Common myeloid progenitor, CD34-positive (primary cell): ENCODE measurements around the gene NSD1.

Experiments
- CTCF ChIA-PET: fragments of 350-600 bp; sonication (Branson Sonifier 250); formaldehyde crosslinking; loops from one replicate; lab custom pipeline; 2021; ENCODE audit warnings: antibody characterized with exemption; lab: Charles Lee
- POLR2A ChIA-PET: fragments of 350-600 bp; sonication (Branson Sonifier 250); formaldehyde crosslinking; loops from one replicate; lab custom pipeline; 2021; ENCODE audit warnings: antibody characterized with exemption; lab: Charles Lee
- DNase-seq, 3 donors: peaks; one replicate each; pipeline versions ENCODE4 v3.0.0 to v3.0.0-alpha.2; 2013
- H3K27ac ChIP-seq, 2 experiments: 1 replicate in 1 of 2; 2 replicates in 1 of 2; pipeline ENCODE4 v1.7.0; 2013; ENCODE audit warnings: inconsistent platforms in 2 of 2, low read length in 2 of 2, mild to moderate bottlenecking in 2 of 2, low read depth in 1 of 2, moderate library complexity in 1 of 2; ENCODE audit not compliant: severe bottlenecking in 2 of 2, insufficient read depth in 1 of 2, poor library complexity in 1 of 2
- H3K27me3 ChIP-seq, 5 experiments: replicated peaks in 2 of 5; 1 replicate in 3 of 5; 2 replicates in 2 of 5; pipeline versions ENCODE4 v1.6.1 to v1.7.0; 2013; ENCODE audit warnings: low read length in 4 of 5, mild to moderate bottlenecking in 2 of 5, moderate library complexity in 2 of 5, inconsistent platforms in 1 of 5; ENCODE audit not compliant: insufficient read depth in 5 of 5, control insufficient read depth in 4 of 5
- H3K36me3 ChIP-seq, 4 experiments: 1 replicate in 2 of 4; 2 replicates in 2 of 4; pipeline versions ENCODE4 v1.6.1 to v1.7.0; 2013; ENCODE audit warnings: low read length in 3 of 4, control low read depth in 1 of 4, mild to moderate bottlenecking in 1 of 4; ENCODE audit not compliant: control insufficient read depth in 4 of 4, insufficient read depth in 4 of 4
- H3K4me1 ChIP-seq, 4 experiments: 1 replicate in 3 of 4; 2 replicates in 1 of 4; pipeline versions ENCODE4 v1.6.1 to v1.7.1; 2013; ENCODE audit warnings: low read length in 3 of 4, mild to moderate bottlenecking in 3 of 4, control low read depth in 1 of 4, inconsistent platforms in 1 of 4, moderate library complexity in 1 of 4; ENCODE audit not compliant: control insufficient read depth in 4 of 4, insufficient read depth in 4 of 4; ENCODE audit errors: control extremely low read depth in 1 of 4
- H3K4me3 ChIP-seq, 7 experiments: 1 replicate in 4 of 7; 2 replicates in 3 of 7; pipeline versions ENCODE4 v1.5.1 to v1.7.0; 2013; ENCODE audit warnings: mild to moderate bottlenecking in 7 of 7, low read length in 6 of 7, moderate library complexity in 6 of 7, inconsistent platforms in 2 of 7, low read depth in 2 of 7, control low read depth in 1 of 7; ENCODE audit not compliant: insufficient read depth in 4 of 7, control insufficient read depth in 1 of 7; ENCODE audit errors: extremely low read depth in 1 of 7
- H3K9me3 ChIP-seq, 5 experiments: 1 replicate in 4 of 5; 2 replicates in 1 of 5; pipeline versions ENCODE4 v1.6.1 to v1.7.1; 2013; ENCODE audit warnings: low read length in 4 of 5, mild to moderate bottlenecking in 2 of 5, inconsistent platforms in 1 of 5, low read depth in 1 of 5, moderate library complexity in 1 of 5; ENCODE audit not compliant: control insufficient read depth in 4 of 5, insufficient read depth in 2 of 5; ENCODE audit errors: control extremely low read depth in 1 of 5
- WGBS: methylation state at CpG from one replicate; pipeline ENCODE4 v1.1.5; 2013; ENCODE audit not compliant: insufficient coverage; 5-methylcytosine and 5-hydroxymethylcytosine counted together

NSD1 gene

DNA sequence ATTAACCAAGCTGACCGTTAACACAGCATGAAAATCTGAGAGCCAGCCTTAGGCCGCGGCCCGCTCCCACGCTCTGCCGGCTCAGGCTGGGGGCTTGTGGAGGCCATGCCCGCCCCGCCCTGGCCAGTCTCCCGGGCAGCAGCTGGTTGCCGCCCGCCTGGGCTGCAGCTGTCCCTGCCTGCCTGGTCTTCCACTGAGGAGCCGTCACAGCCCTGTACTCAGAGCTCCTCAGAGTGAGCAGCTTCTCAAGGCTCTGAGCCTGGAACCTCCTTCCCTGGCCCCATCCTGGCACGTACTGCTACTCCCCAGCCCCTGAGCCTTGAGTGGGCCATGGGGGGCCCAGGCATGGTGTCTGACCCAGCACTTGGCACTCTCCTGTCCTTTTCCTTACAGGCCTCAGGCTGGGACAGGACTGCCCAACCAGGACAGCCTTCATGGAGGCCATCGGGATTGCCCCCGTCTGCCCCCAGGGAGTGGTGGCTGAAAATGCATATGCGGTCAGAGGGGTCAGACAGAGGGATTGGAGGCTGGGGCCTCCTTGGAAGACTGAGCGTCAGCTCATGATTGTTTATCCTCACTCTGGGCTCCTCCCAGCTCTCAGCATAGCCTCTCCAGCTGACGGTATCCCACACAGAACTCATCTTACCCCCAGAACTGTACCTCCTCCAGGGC lies 35.0 kb upstream of the NSD1 start:
- H3K9me3 ChIP-seq = no peaks in the 10 kb centered on the region
- DNase-seq = no peak
- H3K27ac ChIP-seq = no peak overlapping the region
- 95% methylated on average over 15 of the region's 18 CpGs for WGBS
- no peaks in the 10 kb centered on the region for H3K4me1 ChIP-seq
- no peak overlapping the region for H3K4me3 ChIP-seq
- H3K27me3 ChIP-seq = no peaks in the 10 kb centered on the region
- CTCF ChIA-PET = interaction anchor here (1.7 to 2.1 kb wide), 3 partner anchors 11 to 16 kb away, joined by 4 to 7 read pairs (median 5); no protein-coding TSS in a partner anchor
- POLR2A ChIA-PET = interaction anchor here (0.6 kb wide), 1 partner anchor 9 kb away, joined by 3 read pairs; no protein-coding TSS in a partner anchor
- no peaks in the 10 kb centered on the region for H3K36me3 ChIP-seq

DNA sequence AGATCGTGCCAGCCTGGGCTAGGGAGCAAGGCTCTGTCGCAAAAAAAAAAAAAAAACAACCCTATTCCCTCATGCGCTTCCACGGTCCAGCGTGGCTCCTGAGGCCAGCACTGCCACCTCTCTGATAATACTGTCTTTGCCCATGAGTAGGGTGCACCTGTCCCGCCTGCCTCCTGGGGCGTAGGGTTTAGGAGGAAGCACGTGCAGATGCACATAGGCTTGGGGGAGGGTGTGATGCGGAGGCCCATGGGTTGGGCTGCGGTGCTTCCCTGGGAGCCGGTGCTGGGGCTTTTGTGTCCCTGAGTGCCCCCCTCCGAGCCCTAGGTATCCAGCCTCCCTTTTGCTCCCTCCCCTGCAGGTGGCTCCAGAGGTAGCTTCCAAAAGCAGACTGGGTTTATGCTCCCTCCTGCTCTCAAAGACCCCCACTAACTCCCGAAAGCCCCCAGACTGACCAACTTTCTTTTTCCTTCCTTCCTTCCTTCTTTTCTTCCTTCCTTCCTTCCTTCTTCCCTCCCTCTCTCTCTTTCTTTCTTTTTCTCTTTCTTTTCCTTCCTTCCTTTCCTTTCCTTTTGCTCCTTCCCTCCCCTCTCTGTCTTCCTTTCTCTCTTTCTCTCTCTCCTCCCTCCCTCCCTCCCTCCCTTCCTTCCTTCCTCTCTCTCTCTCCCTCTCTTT lies 34.0 kb upstream of the NSD1 start:
- H3K9me3 ChIP-seq = no peaks in the 10 kb centered on the region
- DNase-seq = peak in 1 of 3 donors; percentile 16
- no peak overlapping the region for H3K27ac ChIP-seq
- no peak overlapping the region for H3K4me3 ChIP-seq
- ChIA-PET POLR2A (no interaction called here), CTCF (interaction anchor here (1.9 kb wide), 1 partner anchor 12 kb away, joined by 4 read pairs; no protein-coding TSS in a partner anchor)
- no peaks in the 10 kb centered on the region for H3K4me1 ChIP-seq
- no peaks in the 10 kb centered on the region for H3K27me3 ChIP-seq
- 66% methylated on average over 10 of the region's 13 CpGs for WGBS
- no peaks in the 10 kb centered on the region for H3K36me3 ChIP-seq

DNA sequence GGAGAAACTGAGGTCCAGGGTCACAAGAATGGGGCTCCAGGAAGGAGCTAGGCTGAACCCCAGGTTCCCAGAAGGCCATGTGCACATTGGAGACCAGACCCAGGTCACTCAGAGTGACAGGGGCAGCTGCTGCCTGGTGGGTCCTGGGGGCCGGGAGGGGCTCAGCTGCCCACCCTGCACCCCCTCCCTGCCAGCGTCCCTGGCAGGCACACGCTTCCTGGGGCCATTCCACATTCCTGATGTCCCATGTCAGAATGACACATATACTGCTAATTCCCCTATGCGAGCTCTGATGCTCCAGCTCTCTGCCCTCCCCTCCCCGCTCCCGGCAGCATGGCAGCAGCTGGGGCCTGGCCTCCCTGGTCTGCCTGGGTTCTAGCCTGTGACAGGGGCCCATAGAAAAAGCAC lies 32.9 kb upstream of the NSD1 start:
- POLR2A ChIA-PET = interaction anchor here (0.5 kb wide), 1 partner anchor 8 kb away, joined by 3 read pairs; no protein-coding TSS in a partner anchor
- DNase-seq = no peak
- no peaks in the 10 kb centered on the region for H3K9me3 ChIP-seq
- no peaks in the 10 kb centered on the region for H3K27me3 ChIP-seq
- WGBS = 97% methylated on average over 6 of the region's 6 CpGs
- H3K4me3 ChIP-seq = no peak overlapping the region
- no peak overlapping the region for H3K27ac ChIP-seq
- no peaks in the 10 kb centered on the region for H3K4me1 ChIP-seq
- CTCF ChIA-PET = no interaction called here
- H3K36me3 ChIP-seq = no peaks in the 10 kb centered on the region

DNA sequence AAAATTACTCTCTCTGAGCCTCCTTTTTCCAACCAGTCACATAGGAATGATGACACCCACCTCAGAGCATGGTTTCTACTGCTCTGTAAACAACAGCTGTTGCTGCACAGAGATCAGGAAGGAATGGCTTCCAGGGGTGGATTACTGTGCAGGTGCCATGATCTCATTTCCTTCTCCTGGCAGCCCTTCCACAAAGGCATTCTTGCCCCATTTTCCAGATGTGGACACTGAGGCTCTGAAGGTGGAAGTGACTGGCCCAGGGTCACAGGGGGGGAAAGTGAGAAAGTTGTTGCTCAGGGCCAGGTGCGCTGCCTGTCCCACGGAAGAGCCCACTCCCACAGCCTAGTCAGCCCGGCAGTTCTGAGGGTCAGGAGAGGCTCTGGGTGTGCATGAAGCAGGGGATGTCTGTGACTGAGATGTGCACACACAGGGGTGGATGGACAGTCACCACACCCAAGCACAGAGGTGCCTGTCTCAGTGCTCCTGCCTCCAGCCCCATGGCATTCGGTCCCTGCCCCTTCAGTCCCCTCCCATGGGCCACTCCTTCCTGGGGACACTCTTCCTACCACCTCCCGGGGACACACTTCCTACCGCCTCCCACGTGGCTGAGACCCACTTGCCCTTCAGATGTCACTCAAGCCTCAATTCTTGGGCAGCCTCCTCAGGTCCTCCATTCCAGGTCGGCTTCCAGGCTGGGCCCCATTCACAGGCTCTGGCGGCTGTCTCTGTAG lies 29.9 kb upstream of the NSD1 start:
- POLR2A ChIA-PET = no interaction called here
- no peak overlapping the region for H3K4me3 ChIP-seq
- no peaks in the 10 kb centered on the region for H3K9me3 ChIP-seq
- H3K27me3 ChIP-seq = no peaks in the 10 kb centered on the region
- H3K4me1 ChIP-seq = no peaks in the 10 kb centered on the region
- no peak overlapping the region for H3K27ac ChIP-seq
- WGBS = 62% methylated on average over 6 of the region's 9 CpGs
- no peak for DNase-seq
- H3K36me3 ChIP-seq = no peaks in the 10 kb centered on the region
- CTCF ChIA-PET = interaction anchor here (0.9 kb wide), 1 partner anchor 227 kb away, joined by 3 read pairs; no protein-coding TSS in a partner anchor

DNA sequence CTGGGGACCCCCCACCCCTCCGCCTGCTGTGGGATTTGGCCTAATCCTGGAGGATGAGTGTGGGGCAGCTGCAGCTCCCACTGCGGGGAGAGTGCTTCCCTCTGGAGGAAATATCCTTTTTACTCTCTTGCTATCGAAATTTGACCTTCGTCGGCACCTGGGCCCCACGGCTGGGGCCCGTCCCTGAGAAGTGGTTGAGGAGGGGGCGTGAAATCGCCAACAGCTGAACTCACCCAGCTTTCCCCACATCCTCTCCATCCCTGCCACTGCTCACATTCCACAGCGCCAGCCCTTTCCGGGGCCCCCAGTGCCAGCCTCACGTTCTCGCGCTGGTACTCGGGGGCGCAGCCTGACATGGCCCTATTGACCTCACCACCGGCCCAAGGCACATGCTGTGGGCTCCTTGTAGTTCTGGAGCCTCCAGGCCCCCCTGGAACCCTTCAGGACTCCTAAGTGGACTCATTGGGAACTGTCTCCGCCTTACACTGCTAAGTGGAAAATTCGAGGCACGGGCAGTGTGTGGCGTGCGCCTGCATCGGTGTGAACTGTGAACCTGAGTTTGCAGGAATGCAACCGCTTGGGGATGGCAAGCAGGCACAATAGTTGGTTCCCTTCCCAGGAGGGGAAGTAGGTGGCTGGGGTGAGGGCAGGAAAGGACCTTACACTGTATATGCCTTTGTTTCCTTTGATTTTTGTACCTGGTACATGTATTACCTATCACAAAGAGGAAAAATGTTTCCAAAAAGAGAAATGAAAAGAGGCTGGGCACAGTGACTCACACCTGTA lies 27.7 kb upstream of the NSD1 start:
- CTCF ChIA-PET = interaction anchor here (1.1 to 1.8 kb wide), 3 partner anchors 9 to 36 kb away, joined by 3 to 5 read pairs (median 5); no protein-coding TSS in a partner anchor
- no peaks in the 10 kb centered on the region for H3K9me3 ChIP-seq
- POLR2A ChIA-PET = interaction anchor here (0.7 kb wide), 1 partner anchor 174 kb away, joined by 3 read pairs; no protein-coding TSS in a partner anchor

DNA sequence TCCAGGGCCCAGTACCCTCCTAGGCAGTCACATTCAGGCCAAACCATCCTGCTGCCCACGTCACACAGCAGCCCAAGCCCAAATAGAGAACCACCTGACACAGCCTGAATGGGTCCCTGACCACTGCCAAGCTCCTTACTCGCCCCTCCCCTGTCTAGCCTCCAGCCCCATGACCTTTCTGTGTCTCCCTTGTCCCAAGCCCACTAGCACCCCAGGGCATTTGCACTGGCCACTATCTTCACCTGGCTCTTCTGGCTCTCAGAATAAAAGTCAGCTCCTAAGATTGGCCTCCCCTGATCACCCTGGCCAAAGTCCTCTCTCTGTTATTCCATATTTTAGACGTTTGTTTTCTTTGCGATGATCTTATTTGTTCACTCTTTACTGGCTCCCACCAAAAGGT lies 26.4 kb upstream of the NSD1 start:
- POLR2A ChIA-PET = no interaction called here
- CTCF ChIA-PET = interaction anchor here (0.7 to 1.8 kb wide), 5 partner anchors 9 to 37 kb away, joined by 3 to 5 read pairs (median 3); no protein-coding TSS in a partner anchor
- 90% methylated on average over 4 of the region's 4 CpGs for WGBS

More for the DNA sequence above, 27.7 kb upstream of the NSD1 start:
- Histone ChIP-seq H3K36me3 (no peaks in the 10 kb centered on the region), H3K27ac (no peak overlapping the region), H3K4me3 (no peak overlapping the region), H3K4me1 (no peaks in the 10 kb centered on the region), H3K27me3 (no peaks in the 10 kb centered on the region)
- WGBS = 92% methylated on average over 14 of the region's 24 CpGs
- DNase-seq = no peak

More for the DNA sequence above, 26.4 kb upstream of the NSD1 start:
- Histone ChIP-seq H3K4me1 (peaks cover 0 to 4% (median 0%) of the 10 kb centered on the region in 4 experiments), H3K36me3 (no peaks in the 10 kb centered on the region), H3K9me3 (no peaks in the 10 kb centered on the region), H3K27ac (no peak overlapping the region), H3K27me3 (no peaks in the 10 kb centered on the region), H3K4me3 (no peak overlapping the region)
- no peak for DNase-seq
